Stimulated activated CD8-positive, alpha-beta memory T cell treated with anti-CD3 and anti-CD28 coated beads, Interleukin-7, amount 100 ng/mL, for 48 hours (primary cell): ENCODE measurements around the gene MTOR.
A peak's percentile ranks its signal among the peaks of the same experiment; 100 is the strongest.
"Not testable (repeated sequence)": the region's sequence is repeated elsewhere in the genome, so short reads cannot be mapped to it uniquely, and the experiment has no call there.

Experiments used
- DNase-seq, 2 donors: peaks; one replicate each; pipeline ENCODE4 v3.0.0-alpha.2; 2020; ENCODE audit warnings: low read depth in 1 of 2; ENCODE audit errors: extremely low read depth in 1 of 2

MTOR gene

DNA sequence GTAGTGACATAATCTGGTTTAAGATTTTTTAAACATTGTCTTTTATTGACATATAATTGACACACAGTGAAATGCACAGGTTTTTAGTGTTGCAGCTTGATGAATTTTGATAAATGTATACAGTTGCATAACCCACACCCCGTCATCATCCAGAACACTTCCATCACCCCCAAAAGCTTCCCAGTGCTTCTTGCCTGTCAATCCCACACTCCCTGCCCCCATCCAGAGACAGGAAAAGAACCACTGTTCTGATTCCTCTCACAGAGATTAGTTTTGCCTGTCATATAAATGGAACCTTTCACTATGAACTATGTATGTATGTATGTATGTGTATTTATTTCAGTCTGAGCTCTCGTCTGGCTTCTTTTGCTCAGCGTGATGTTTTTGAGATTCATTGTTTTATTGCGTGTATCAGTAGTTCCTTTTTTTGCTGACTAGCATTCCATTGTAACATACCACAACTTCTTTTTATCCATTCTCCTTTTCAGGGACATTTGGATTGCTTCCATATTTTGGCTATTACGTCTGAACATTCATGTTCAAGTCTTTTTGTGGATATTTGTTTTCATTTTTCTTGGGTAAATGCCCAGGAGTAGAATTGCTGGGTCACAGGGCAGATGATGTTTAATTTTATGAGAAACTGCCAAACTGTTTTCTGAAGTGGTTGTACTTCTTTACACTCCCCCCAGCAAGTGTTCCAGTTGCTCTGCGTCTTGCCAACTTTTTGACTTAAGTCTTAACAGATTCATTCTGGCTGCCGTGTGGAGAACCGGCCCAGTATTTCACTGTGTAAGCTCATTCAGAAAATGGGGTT lies 19.4 kb upstream of the MTOR start:
- no peak for DNase-seq

DNA sequence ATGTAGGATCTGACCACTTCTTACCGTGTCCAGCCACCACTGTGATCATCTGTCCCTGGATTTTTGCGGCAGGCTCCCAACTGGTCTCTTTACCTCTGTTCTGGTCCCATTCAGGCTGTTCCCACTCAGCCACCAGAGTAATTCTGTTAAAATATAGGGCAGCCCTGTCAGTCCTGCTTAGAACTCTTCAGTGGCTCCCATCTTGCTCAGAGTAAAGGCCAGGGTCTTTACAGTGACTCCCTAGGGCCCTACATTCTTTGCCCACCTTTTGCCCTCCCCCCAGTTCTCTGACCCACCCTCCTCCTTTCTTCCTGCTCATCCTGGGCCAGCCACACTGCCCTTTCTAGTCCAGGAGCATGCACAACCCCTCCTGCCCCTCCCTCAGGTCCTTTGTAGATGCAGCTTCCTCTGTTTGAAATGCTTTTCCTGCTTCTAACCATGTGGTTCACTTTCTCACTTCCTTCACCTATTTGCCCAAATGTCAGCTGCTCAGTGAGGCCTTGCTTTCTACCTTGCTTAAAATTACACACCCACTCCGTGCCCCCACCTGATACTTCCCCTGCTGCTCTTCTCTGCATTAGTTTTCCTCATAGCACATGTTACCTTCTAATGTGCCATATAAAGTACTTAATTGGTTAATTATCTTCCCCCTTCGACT lies 18.5 kb upstream of the MTOR start:
- DNase-seq = no peak

DNA sequence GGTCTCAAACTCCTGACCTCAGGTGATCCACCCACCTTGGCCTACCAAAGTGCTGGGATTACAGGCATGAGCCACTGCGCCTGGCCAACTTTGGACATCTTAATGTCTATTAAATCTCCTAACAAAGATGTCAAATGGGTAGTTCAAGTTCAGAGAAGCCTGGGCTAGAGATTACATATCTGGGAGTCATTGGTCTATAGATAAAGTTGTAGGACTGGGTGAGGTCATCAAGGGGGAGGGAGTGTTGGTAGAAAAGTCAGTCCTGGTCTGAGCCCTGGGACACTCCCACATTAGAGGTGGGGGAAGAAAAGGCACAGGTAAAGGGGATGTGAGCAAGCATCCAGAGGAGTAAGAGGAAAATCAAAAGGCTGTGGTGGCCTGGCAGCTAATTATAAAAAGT lies 17.3 kb upstream of the MTOR start:
- DNase-seq = no peak

DNA sequence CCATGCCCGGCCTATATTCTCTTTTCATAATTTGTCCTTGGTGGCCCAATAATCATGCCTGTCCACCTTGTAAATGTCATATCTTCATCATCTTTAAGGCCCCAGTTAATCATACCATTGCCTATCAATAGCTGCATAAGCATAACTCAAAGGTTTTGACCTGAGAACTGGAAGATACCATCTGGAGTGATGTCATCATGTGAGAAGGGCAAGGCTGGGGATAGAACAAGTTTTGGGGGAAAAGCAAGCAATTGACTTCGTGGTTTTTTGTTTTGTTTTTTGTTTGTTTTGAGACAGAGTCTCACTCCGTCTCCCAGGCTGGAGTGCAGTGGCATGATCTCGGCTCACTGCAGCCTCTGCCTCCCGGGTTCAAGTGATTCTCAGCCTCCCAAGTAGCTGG lies 16.8 kb upstream of the MTOR start:
- DNase-seq = no peak

DNA sequence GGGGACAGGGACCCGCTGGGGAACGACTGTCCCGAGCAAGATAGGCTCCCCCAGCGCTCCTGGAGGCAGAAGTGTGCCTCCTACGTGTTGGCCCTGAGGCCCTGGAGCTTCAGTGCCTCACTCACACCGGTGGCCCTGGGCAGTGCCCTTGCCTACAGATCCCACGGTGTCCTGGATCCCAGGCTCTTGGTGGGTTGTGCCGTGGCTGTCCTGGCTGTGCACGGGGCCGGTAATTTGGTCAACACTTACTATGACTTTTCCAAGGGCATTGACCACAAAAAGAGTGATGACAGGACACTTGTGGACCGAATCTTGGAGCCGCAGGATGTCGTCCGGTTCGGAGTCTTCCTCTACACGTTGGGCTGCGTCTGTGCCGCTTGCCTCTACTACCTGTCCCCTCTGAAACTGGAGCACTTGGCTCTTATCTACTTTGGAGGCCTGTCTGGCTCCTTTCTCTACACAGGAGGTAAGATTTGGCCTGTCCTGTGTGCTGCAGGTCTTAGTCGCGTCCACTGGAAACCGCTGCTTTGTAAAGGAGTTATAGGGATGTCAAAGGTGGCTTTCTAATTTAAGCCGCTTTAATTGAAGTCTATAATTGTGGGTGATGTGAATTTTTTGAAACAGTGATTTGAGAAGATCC lies 11.4 kb upstream of the MTOR start:
- DNase-seq = no peak

DNA sequence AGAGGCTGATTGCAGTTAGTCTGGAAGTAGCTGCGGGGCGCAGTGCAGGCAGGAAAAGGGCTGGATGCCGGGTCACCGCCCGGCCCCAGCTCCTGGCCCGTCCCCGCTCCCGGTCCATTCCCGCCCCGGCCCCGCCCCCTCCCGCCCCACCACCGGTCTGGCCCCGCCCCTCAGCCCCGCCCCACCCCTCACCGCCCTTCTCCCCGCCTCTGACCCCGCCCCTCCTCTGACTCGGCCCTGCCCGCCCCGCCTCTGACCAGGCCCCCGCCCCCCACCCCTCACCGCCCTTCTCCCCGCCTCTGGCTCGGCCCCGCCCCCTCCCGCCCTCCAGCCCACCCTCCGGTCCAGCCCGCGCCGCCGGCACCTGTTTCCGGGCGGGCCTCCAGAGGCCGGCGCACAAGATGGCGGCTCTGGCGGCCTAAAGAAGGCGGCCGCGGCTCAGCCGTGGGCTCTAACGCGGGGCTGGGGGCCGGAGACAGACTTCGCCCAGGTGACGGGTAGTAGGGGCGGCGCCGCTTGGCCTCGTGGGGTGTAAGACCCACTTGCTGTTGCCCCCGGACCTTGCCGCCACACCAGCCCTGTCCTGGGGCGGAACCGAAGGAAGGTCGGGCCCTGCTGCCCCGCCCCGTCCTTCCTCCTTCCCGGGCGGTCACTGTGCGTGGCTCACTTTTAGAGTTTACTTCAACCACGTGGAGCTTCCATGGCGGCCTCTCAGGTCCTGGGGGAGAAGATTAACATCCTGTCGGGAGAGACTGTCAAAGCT lies 10.7 kb upstream of the MTOR start, which contains the start of gene UBIAD1:
Gene UBIAD1 (plus strand): TSS at position 367 of the 763 bp plus-strand sequence. CDS start 334 bp downstream, at position 701.
- DNase-seq = peak; percentile 61 to 73

DNA sequence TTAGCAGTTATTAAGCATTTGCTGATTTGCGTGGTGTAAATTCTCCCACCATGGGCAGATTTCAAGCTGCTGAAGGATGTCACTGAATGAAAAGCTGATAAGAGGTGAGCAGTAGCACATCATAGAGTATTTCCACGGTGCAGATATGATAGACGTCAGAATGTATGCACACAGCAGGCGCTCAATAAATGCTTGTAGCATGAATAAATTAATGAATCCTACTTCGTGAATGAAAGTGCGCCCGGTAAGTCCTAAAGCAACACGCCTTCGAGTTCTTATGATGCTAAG lies 10.1 kb upstream of the MTOR start:
- DNase-seq = no peak

DNA sequence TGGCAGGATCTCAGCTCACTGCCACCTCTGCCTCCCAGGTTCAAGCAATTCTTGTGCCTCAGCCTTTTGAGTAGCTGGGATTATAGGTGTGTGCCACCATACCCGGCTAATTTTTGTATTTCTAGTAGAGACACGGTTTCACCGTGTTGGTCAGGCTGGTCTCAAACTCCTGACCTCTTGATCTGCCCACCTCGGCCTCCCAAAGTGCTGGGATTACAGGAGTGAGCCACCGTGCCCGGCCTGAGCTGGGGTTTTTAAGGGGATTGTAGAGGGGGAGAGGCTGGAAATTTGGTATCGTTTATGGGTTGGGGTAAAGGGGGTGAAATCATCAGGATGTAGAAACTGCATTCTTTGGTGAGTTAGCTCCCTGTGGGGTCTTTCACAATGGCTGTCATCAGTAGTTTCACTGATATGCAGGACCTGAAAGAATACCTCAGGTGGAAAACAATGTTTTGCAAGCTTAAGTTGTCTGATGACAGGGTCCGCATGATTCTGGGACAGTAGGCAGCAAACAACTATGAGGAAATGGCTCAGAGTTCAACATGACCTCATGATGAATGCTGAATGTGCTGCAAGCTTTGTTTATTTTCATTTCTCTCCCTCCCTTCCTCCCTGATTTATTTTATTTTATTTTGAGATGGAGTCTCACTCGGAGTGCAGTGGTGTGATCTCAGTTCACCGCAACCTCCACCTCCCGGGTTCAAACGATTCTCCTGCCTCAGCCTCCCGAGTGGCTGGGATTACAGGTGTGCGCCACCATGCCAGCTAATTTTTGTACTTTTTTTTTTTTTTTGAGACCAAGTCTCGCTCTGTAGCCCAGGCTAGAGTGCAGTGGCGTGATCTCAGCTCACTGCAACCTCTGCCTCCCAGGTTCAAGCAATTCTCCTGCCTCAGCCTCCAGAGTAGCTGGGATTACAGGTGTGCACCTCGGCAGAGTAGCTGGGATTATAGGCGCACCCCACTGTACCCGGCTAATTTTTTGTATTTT lies 5.3 kb upstream of the MTOR start:
- DNase-seq = not testable (repeated sequence)

DNA sequence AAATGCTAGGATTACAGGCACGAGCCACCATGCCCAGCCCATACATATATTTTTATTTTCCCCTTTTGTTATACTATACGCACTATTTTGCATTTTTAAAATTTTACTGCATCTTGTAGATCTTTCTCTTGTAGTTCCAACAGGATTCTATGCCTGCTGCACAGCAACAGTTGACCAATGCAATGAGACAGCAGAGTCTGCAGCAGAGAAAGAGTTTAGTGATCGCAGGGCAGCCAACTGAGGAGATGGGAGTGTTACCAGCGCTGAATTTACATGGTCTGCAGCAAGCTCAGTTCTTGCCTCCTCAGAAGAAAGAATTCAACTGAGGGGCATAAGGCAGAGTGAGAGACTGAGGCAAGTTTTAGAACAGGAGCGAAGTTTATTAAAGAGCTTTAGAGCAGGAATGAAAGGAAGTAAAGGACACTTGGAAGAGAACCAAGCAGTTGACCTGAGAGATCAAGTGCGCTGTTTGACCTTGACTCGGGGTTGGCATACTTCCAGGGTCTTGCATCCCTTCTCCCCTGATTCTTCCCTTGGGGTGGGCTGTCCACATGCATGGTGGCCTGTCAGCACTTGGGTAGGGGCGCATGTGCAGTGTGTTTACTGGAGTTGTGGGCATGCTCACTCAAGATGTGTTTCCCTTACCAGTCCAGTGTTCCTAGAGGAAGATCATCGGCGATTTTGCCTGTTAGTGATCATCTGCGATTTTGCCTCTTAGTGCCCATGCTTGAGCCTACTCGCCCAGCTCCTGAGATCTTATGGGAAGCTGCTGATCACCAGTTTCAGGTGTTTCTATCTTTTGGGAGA lies 4.1 kb upstream of the MTOR start:
- no peak for DNase-seq

DNA sequence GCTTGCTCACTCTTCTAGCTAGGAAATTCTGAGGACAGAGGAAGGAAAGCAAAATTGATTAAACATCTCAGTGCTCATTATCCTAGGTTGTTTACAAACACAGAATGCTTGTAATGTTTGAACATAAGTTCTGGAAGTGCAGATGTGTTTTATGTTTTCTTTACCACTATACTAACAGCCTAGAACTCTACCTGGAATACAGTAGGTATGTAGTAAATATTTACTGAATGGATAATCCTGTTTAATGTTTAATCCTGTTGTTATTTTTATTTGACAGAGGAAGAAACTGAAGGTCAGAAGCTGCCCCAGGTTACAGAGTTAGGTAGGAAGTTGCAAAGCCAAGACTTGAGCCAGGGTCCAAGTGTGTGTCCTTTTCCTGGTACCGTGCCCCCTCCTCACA lies 6.1 kb downstream of the MTOR start:
- no peak for DNase-seq

DNA sequence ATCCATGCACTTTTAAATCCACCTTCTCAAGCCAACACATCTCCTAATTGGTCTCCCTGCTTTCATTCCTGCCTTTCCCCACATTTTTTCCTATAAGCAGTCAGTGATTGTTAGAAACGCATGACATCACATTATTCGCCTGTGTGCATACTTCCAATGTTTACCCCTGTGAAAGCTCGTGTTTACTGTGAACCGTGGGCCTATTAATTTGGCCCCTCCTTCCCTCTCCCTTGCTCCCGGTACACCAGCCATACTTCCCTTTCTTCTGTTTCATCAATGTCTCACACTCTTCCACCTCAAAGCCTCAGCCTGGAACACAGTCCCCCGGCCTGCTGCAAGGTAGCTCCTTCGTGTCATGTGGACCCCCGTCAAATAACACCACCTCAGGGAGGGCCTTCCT lies 9.1 kb downstream of the MTOR start:
- DNase-seq = no peak

DNA sequence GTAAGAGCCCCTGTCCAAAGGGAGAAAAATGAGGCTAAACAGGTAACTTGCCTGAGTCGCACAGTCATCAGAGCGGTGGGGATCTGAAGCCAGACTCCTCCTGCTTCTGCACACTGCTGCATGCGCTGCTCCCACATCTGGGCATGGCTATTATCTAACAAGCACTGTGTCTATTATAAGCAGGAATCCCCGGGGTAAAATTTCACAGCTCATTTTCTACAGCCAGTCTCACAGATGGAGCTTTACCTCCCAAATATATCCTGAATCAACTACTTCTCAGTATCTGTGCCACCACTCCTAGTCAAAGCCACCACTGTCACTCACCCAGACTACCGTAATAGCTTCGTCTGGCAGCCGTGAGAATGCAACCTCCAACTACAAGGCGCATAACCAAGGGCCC lies 9.8 kb downstream of the MTOR start:
- no peak for DNase-seq

DNA sequence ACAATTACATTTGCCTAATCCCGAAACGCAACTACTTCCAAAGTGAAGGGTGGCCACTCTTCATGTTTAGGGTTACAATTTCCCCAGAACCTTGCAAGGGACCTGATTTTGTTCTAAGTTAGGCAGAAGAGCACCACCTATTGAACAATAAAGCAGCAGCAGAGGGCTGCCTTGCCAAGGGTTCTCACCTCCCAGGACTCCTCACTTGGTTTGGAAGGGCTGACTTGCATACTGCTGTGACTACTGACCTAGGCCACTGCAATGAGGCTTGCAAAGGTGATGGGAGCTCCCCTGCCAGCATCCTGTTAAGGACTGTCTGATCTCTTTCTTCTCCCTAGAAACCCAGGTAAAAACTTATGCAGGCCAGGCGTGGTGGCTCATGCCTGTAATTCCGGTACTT lies 14.2 kb downstream of the MTOR start:
- no peak for DNase-seq

DNA sequence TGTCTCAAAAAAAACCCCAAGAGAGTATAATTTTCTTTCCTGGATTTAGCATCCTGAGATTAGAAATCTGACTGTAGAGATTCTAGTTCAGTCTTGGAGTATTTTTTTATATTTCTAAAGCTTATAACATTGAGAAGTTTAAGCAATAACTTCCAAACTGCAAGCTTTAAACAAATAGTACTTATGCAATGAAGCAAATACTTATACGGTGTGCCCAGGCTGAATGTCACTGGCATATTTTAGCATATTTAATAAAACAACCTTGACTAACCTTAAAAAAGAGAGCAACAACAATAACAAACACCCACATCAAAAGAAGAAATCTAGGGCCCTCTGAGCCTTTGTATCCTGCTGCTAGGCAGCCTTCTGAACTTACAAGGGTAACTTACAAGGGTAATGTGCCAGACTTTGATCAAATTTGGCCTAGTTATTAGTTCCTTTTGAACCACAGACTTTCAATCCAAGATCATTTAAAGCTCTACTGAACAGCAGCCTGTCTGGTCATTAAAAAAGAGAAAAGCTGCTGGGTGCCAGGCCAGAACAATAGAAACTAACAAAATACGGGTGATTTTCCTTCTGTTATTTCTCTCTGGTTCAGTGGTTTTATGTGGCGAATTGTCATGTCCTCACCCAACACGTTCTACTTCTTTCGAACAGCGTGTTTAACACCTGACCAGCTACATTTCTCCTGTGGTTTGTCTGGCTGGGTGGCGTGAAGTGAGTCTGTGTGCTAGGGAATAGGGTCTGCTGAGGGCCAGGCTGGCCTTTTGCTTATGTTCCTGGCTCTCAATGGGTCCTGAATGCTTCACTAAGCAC lies 16.2 kb downstream of the MTOR start:
- DNase-seq = no peak

DNA sequence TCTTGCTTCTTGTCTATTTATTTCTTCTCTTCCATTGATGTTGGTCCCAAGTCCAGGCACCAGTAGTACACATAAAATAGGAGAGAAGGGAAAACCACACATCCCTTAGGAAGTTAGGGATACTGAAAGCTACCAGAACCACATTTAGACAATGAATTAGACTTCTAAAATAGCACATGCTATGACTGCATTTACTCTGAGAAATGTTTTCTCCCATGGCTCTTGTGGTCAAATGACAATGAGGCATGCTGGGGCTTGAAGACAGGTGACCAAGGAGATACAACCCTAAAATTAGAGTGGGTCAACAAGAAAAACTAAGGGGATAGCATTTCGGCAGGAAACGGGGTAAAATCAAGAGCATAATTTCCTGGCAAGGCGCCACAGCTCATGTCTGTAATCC lies 17.1 kb downstream of the MTOR start:
- no peak for DNase-seq

DNA sequence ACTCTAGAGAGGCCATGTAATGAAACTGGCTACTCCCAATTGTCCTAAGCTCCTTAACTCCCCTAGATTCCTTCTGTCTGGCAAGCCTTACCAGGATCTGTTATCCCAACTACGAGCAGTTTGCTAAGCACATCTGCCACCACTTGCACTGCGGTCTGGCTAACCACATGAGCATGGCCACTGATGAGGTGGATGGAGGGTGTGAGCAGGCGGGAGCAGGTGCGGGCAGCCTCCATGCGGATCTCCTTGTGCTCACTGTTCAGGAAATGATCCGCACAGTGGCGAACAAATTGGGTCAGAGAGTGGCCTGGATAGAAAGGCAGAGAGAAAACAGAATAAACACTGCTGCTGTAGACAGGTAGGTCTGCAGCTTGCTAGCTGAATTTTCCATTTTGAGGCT lies 24.0 kb downstream of the MTOR start:
- DNase-seq = no peak

DNA sequence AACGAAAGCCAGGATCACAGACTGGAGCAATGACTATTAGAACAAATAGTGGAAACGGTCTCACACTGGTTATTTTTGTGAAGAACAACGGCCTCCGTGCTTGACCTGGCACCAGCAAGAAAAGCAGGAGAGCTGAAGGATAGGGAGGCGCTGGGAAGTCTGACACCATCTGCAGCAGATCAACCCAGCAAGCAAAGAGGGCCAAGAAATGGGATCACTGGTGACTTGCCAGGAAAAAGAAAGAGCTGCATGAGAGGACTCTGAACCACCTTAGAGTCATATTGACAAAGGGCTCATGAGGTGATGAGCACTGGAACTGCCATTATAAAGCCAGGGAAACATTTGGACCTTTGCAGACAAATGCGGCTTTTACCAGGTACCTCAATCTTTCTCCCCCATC lies 25.0 kb downstream of the MTOR start:
- no peak for DNase-seq

DNA sequence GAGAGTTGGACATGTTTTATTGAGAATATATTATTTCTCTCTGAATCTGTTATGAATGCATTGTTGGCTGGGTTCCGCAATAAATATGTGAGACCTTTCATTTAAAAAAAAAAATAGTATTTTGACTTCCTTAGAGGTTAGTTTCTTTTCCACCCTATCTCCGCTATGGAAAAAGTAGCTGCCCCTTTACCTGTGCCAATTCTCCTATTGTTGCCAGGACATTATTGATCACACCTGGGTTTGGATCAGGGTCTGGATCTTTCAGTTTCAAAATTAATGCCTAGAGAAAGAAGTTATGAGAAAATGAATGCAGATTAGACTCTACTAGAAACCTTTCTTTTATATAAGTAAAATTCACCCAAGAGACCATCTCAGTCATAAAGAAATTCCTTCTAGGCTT lies 29.1 kb downstream of the MTOR start:
- DNase-seq = no peak

DNA sequence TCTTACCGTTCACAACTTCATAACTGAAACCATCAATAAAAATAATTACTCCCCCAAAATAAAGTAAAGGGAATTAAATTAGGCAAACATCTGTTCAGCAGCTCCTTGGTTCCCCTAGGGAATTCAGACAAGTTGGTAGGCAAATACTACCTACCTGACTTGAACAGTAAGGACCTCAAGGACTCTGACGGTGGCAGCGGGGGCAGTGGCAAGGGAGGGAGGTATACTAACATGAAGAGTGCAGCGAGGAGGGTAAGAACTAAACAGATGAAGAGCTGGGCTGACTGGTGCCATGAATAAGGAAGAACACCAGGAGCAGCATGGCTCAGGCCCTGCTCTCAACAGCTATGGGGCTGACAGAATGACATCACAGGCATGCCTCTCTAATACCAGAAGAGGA lies 33.1 kb downstream of the MTOR start:
- no peak for DNase-seq
